ENCODE data around the gene ERC1. TPM values are rescaled to one million over a fixed set of nuclear protein-coding genes. Genes with fewer than 3 reads are reported as not detected.
"Not testable (repeated sequence)": the region's sequence is repeated elsewhere in the genome, so short reads cannot be mapped to it uniquely, and the experiment has no call there.

ERC1 gene
- total RNA-seq, 2 donors from 2014 or later = 26.9 to 41.9 TPM

DNA sequence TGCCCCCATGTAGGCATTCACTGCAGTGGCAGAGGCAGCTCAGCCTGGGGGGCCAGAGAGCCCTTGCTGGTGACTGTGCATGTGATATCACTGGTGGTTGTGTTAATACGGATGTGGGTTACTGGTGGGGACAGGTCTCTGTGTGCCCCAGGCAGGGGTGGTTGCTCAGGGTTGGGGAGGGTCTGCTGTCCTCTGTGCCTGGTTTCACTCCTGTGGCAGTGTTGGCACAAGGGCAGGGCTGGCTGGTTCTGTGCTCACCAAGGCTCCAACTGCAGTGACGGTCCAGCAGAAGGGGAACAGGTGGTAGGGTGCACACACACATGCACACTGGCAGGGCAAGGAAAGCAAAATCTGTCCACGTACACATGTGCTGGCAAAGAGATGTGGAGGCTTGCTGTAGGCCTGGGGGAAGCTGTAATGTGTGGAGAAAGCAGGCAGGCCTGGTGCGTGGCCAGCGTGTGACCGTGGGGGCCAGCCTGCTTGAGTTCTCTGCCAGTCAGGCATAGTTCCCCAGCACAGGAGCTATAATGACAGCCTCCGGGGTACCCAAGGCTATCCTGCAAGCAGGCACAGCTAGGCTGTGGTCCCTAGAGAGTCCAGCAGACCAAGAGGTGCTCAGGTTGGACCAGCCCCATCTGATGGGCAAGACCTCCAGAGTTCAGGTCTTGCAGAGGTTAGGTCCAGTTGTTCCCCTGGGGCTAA lies 348.7 kb downstream of the ERC1 start:
- no peaks in the 10 kb centered on the region for H3K9me3 ChIP-seq
- H3K27me3 ChIP-seq = no peaks in the 10 kb centered on the region
- no peak overlapping the region for H3K27ac ChIP-seq
- TF ChIP-seq, protein P1, sequence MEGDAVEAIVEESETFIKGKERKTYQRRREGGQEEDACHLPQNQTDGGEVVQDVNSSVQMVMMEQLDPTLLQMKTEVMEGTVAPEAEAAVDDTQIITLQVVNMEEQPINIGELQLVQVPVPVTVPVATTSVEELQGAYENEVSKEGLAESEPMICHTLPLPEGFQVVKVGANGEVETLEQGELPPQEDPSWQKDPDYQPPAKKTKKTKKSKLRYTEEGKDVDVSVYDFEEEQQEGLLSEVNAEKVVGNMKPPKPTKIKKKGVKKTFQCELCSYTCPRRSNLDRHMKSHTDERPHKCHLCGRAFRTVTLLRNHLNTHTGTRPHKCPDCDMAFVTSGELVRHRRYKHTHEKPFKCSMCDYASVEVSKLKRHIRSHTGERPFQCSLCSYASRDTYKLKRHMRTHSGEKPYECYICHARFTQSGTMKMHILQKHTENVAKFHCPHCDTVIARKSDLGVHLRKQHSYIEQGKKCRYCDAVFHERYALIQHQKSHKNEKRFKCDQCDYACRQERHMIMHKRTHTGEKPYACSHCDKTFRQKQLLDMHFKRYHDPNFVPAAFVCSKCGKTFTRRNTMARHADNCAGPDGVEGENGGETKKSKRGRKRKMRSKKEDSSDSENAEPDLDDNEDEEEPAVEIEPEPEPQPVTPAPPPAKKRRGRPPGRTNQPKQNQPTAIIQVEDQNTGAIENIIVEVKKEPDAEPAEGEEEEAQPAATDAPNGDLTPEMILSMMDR (IDR thresholded peaks at IDR 0.05) = no peak
- H3K36me3 ChIP-seq = no peaks in the 10 kb centered on the region
- H3K4me3 ChIP-seq = no peak overlapping the region
- DNase-seq = no peak
- H3K4me1 ChIP-seq = no peaks in the 10 kb centered on the region
- H3K9ac ChIP-seq (ENCODE audit: low read depth in 2 of 2, low read length in 2 of 2) = no peak overlapping the region
- intact Hi-C loops (cut with DNase I) = no loop called here

DNA sequence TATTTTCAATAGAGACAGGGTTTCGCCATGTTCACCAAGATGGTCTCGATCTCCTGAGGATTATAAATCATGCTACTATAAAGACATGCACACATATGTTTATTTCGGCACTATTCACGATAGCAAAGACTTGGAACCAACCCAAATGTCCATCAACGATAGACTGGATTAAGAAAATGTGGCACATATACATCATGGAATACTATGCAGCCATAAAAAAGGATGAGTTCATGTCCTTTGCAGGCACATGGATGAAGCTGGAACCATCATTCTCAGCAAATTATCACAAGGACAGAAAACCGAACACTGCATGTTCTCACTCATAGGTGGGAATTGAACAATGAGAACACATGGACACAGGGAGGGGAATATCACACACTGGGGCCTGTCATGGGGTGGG lies 350.2 kb downstream of the ERC1 start:
- H3K4me1 ChIP-seq; intact Hi-C loops (cut with DNase I); H3K27me3 ChIP-seq; H3K27ac ChIP-seq; H3K9me3 ChIP-seq; H3K4me3 ChIP-seq; H3K9ac ChIP-seq (ENCODE audit: low read depth in 2 of 2, low read length in 2 of 2); H3K36me3 ChIP-seq; DNase-seq: not testable (repeated sequence)

DNA sequence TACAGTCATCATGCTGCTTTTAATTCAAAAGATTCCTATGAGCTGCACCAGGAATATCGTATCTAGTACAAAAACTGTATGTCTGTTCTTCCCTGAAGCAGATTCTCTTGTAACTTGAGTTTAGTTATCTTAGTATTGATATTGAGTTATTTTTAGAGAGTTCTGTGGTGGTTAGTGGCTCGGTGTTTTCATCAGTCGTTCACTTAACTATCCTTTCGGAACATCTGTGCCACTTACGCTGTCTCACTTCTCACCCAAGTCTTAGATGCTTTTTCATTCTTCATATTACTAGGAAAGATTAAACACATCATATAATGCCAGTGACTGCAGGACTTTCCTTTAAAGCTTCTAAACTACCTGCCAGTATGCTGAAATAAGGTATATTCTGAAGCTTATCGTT lies 352.4 kb downstream of the ERC1 start:
- Histone ChIP-seq H3K27ac (no peak overlapping the region), H3K4me3 (no peak overlapping the region), H3K9me3 (no peaks in the 10 kb centered on the region), H3K36me3 (no peaks in the 10 kb centered on the region), H3K27me3 (no peaks in the 10 kb centered on the region), H3K4me1 (no peaks in the 10 kb centered on the region), H3K9ac (ENCODE audit: low read depth in 2 of 2, low read length in 2 of 2) (no peak overlapping the region)
- DNase-seq = no peak
- intact Hi-C loops (cut with DNase I) = no loop called here
- TF ChIP-seq, protein P1 (IDR thresholded peaks at IDR 0.05) = no peak

DNA sequence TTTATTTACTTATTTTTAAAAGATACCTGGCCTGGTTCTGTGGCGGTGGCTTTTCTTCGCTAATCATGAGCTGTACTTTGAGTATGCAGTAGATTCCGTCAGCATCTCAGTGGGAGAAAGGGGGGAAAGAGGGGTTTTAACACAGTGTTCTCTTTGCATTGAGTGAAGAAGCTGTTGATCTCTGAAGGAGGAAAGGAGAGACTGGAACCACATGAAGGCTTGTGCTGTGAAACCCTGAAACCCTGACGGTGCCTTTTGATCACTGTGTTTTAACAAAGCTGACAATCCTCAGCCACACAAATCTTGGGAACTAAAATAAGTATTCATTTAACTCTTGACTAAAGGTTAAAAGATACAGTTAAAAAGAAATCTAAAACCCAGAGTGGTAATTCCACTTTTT lies 353.2 kb downstream of the ERC1 start:
- no peaks in the 10 kb centered on the region for H3K9me3 ChIP-seq
- intact Hi-C loops (cut with DNase I) = no loop called here
- TF ChIP-seq, protein P1 (IDR thresholded peaks at IDR 0.05) = no peak
- no peak overlapping the region for H3K9ac ChIP-seq (ENCODE audit: low read depth in 2 of 2, low read length in 2 of 2)
- H3K27me3 ChIP-seq = no peaks in the 10 kb centered on the region
- H3K4me3 ChIP-seq = no peak overlapping the region
- no peak for DNase-seq
- H3K27ac ChIP-seq = no peak overlapping the region
- no peaks in the 10 kb centered on the region for H3K4me1 ChIP-seq
- no peaks in the 10 kb centered on the region for H3K36me3 ChIP-seq

DNA sequence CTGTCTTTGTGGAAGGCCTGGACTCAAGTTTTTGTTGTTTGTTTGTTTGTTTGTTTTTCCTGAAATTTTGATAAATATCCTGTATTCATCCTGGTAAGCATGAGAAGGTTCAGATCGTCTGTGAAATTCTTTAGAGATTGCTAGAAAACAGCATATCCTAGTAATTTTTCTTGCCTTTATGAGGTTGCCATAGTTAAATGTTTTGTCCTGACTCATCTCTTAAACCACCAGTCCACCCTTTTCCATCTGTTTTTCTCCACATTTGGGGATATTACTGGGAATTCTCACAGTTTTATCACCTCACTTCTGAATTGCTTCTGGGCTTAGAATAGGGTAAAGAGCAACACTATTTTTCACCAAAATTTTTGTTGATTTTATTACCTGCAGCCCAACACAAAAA lies 355.1 kb downstream of the ERC1 start:
- no peak for DNase-seq
- TF ChIP-seq, protein P1 (IDR thresholded peaks at IDR 0.05) = no peak
- no peak overlapping the region for H3K9ac ChIP-seq (ENCODE audit: low read depth in 2 of 2, low read length in 2 of 2)
- H3K27ac ChIP-seq = no peak overlapping the region
- H3K27me3 ChIP-seq = no peaks in the 10 kb centered on the region
- H3K36me3 ChIP-seq = no peaks in the 10 kb centered on the region
- H3K4me3 ChIP-seq = no peak overlapping the region
- intact Hi-C loops (cut with DNase I) = no loop called here
- no peaks in the 10 kb centered on the region for H3K9me3 ChIP-seq
- no peaks in the 10 kb centered on the region for H3K4me1 ChIP-seq

DNA sequence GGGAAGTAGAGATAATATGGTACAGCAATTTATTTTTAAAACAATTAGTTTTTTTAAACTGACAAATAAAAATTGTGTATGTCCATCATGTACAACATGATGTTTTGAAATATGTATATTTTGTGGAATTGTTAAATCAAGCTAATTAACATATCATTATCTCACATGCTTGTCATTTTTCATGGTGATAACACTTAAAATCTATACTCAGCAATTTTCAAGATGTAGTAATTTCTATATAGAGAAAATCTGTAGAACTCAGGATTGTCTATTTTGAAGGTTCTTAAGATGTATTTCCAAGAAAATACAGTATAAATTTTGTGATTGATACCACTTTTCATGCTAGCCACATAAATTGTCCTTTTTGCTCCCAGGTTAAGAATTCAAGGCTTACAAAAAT lies 356.3 kb downstream of the ERC1 start:
- Histone ChIP-seq H3K9me3 (no peaks in the 10 kb centered on the region), H3K9ac (ENCODE audit: low read depth in 2 of 2, low read length in 2 of 2) (no peak overlapping the region), H3K27me3 (no peaks in the 10 kb centered on the region), H3K4me1 (no peaks in the 10 kb centered on the region), H3K27ac (no peak overlapping the region), H3K4me3 (no peak overlapping the region), H3K36me3 (no peaks in the 10 kb centered on the region)
- intact Hi-C loops (cut with DNase I) = no loop called here
- TF ChIP-seq, protein P1 (IDR thresholded peaks at IDR 0.05) = no peak
- DNase-seq = no peak

Measured in colonic mucosa (tissue), 4 donors.